CD4-positive, alpha-beta T cell treated with Interleukin-15 for 4 hours (primary cell): ENCODE data around the gene NIT2.
"Not testable (repeated sequence)": the region's sequence is repeated elsewhere in the genome, so short reads cannot be mapped to it uniquely, and the experiment has no call there.

ENCODE experiments used
- DNase-seq: peaks from one replicate; pipeline ENCODE4 v3.0.0-alpha.2; 2020; ENCODE audit warnings: low spot score

Gene NIT2

DNA sequence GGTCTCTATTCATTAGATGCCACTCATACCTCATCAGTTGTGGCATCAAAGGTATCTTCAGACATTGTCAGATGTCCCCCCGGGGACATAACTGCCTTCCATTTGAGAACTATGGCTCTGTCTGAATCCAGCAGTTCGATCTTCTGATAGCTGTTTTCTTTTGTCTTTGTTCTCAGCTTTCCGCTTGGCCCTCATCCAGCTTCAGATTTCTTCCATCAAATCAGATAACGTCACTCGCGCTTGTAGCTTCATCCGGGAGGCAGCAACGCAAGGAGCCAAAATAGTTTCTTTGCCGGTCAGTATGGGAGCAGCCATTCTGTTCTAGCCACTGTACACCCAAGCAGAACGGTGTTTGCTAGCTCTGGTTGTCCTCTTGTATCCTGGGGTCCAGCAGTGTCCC is 4.4 kb downstream of the NIT2 start:
- no peak for DNase-seq

DNA sequence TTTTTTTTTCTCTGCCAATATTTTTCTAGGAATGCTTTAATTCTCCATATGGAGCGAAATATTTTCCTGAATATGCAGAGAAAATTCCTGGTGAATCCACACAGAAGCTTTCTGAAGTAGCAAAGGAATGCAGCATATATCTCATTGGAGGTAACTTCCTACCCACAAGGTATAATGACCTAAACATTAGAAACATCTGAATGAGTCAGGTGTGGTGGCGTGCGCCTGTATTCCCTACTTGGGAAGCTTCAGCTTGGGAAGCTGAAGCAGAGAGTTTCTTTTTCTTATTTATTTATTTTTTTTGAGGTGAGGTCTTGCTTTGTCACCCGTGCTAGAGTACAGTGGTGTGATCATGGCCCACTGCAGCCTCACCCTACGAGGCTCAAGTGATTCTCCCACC is 5.2 kb downstream of the NIT2 start:
- no peak for DNase-seq

DNA sequence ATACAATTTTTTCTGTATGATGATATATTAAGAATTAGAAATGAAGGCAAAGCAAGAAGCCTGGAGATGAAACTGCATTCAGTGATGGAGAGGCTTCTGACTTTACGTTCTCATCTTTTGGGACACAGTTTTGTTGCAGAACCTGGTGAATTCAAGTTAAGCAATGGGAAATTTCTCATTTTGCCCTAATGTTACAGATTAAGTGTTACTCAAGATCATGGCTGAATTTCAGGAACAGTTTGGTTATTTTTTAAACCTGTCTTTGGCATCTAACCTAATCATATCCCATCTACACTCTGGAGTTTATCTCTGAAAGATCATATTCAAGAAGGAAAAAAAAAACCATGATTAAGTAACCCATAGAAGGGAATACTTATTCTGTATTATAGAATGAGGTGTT is 6.0 kb downstream of the NIT2 start:
- no peak for DNase-seq

DNA sequence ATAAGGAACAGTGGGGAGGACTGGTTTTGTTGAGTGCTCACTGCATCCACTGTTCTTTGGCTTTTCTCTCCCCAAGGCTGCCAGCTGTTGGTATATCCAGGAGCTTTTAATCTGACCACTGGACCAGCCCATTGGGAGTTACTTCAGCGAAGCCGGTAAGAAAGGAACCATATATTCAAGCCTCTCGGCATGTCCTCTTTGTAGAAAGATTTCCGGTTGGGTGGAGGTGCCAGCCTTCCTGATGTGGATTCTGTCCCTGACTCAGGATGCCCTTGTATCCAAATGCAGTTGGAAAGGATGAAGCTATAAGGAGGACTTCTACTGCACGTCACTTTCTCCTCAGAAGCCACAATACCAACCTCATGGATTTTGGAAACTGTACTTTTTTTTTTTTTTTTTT is 14.2 kb downstream of the NIT2 start:
- no peak for DNase-seq

DNA sequence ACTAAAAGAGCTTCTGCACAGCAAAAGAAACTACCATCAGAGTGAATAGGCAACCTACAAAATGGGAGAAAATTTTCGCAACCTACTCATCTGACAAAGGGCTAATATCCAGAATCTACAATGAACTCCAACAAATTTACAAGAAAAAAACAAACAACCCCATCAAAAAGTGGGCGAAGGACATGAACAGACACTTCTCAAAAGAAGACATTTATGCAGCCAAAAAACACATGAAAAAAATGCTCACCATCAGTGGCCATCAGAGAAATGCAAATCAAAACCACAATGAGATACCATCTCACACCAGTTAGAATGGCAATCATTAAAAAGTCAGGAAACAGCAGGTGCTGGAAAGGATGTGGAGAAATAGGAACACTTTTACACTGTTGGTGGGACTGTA is 17.2 kb downstream of the NIT2 start:
- DNase-seq: not testable (repeated sequence)

DNA sequence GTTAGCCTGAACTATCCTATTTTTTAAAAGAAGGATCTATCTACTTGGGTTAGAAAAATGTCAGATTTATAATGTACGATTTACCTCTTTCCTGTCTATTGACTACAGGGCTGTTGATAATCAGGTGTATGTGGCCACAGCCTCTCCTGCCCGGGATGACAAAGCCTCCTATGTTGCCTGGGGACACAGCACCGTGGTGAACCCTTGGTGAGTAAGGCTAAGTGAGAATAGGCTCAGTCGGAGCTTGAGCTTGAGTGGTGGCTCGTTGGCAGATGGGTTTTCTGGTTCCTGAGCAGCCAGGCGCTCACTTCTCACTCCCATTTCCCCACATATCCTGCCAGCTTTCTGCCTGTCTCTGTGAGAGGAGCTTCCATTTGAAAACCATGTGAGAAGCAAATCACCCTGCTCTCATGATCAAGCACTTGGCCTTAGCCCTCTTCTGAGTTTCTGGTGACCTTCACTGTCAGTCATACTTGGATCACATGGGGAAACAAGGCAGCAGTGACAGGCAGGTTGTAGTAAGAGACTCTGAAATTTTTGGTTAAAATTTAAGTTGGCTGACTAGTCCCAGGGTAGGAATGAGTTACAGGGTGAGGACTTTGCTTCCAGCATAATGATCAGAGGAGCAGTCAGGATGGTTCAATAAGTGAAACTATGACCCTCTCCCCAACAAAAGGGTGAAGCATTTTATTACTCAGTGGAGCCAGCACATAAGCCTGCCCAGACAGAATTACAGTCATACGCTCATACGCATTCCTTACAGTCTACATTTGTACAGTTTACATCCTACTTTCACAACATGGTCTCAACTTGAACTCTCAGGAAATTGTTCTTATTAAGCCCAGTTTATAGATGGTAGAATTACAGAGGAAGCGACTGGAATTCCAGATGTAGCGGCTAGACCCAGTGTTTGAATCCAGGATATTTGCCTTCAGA is 18.0 kb downstream of the NIT2 start:
- no peak for DNase-seq

DNA sequence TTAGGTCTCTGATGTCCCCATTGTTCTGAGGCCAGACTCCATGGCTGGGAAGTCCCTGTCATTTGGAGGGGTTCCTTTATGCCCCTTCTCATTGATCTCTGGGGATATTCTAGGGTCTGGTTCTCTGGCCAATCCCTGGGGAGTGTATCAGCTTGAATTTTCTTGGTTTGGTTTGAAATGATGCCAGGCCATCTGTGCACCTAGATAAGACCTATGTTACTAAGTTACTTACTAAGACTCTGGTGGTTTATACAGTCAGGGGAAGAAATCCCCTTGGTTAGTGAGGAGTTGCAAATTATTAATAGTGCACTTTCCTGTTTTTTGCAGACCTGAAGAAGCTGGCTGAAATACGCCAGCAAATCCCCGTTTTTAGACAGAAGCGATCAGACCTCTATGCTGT is 20.3 kb downstream of the NIT2 start:
- DNase-seq: no peak

DNA sequence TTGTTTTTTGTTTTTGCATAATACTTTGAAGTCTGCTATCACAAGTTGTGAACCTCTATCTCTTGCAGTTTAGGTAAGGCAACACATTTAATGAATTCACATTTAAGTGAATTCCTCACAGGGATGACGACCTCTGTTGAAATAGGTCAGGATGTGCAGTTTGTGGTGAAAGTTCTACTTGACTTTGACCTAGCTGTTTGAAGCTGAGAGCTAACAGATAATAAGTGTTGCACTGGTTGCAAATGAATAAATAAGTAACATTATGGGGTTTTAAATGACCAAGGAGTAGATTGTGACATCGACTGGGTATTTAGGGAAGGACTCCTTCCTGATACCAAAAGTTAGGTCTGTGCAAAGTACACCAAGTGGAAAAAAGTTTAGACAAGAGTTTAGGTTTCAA is 23.9 kb downstream of the NIT2 start:
- DNase-seq: no peak

DNA sequence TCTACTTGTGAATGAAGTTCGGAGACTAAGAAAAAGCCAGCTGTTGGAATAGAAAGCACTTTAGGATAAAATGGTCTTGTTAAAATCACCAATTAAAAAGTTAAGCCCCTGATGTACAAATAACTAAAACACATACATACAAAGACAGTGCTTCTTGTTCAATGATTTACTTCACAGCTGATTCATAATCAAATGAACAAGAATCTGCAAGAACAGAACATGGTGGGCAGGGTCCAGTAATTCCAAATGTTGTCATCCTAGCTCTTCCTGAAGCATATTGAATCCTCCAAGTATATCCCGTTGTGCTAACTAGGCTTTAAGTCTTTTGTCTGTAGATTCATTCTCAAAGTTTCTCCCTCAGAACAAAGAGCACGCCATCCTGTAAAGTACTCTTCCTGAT is 24.5 kb downstream of the NIT2 start:
- no peak for DNase-seq

DNA sequence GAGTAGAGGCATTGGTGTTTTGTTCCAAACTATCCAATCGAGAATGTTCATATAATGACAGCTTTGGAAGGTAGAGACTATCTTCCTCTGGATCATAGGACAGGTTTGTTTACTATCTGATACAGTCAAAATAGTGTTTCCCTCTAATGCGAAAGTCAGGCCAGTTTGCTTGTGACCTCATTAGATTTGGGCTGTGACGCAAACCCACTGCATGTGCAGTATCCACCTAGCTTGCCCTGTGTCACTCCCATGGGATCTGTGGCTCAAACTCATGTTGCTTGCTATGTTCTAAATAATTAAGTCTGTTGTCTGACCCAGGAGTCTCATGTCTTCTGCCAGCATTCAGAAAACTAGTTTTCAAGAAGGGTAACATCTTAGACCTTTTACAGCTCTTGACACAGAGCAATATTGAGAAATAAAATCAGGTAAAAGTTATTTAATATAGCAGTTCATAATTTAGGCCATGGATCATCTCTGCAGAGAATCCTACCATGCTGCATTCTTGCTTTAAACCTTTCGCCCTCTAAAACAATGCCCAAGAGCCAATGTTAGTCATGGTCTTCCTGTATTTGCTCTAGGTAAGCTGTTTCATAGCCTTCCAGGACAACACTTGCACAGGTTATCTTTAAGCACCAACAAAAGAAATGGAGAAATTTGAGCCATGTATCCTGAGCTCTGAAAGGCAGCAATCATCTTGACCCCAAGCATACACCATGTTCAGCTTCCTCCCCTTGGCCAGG is 26.4 kb downstream of the NIT2 start:
- DNase-seq: no peak

DNA sequence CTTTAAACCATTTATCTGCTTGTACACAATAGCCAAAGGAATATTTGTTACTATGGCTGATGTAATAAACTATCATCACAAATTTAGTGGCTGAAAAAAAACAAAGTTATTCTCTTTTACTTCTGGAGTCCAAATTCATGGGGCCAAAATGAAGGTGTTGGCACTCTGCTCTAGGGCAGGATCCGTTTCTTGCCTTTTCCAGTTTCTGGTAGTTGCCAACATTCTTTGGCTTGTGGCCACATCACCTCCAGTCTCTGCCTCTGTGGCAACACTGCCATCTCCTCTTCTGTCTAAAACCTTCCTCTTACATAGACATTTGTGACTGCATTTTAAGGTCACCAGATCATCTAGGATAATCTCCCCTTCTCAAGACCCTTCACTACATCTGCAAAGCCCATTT is 27.3 kb downstream of the NIT2 start:
- DNase-seq: no peak

DNA sequence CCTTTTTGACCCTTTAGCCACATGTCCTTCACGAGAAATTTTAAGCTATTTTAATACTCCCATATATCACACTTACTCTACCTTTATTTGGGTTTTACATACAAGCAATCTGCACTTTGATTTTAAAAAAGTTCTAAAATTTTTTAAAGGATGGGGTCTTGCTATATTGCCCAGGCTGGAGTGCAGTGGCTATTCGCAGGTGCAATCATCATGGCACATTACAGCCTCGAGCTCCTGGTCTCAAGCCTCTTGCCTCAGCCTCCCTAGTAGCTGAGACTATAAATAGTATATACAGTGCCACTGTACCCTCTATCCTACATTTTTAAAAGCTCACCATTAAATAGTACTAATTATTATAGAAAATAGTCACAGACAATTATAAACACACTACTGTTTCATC is 29.9 kb downstream of the NIT2 start:
- no peak for DNase-seq

DNA sequence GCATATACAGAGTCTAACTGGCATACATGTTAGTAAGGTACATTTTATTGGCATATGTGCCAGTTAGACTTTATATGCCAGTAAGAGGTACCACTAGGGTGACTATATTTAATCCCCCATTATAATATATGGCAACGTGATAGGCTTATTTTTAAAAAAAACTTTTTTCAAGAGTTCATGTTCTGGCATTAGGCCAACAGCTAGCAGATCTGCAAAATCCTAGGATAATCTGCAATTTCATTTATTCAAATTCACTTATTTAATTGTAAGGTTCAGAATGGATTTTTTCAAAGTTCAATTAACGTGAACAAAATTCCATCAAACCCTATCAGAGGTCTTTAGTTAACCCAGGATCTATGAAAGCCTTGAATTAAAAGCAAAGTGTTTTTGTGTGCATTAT is 31.9 kb downstream of the NIT2 start:
- no peak for DNase-seq

DNA sequence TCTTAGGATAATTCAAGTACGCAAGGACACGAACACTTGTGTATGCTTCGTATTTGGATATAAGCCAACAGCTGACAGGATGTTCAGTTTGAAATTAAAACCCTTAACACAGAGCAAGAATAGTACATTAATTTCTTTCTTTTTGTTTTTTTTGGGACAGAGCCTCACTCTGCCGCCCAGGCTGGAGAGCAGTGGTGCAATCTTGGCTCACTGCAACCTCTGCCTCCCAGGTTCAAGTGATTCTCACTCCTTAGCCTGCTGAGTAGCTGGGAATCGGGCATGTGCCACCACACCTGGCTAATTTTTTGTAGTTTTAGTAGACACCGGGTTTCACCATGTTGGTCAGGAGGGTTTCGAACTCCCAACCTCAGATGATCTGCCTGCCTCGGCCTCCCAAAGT is 33.9 kb downstream of the NIT2 start:
- no peak for DNase-seq

DNA sequence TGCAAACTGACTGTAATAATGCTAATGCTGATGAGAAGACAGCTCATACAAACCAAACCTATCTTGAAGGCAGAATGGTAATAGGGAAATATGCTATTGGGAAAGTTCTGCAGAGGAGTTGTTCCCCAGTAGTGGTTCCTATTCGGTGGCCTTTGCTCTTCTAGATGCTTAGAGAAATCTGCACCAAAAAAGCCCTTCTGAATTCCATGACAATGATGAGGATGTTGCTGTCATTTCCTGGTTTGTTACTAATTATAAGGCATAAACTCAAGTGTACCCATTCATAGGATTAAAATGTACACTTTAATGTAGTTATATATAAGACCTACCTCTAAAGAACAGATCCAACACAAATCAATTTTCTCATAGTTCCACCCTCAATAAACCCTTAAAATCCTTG is 36.2 kb downstream of the NIT2 start:
- no peak for DNase-seq

DNA sequence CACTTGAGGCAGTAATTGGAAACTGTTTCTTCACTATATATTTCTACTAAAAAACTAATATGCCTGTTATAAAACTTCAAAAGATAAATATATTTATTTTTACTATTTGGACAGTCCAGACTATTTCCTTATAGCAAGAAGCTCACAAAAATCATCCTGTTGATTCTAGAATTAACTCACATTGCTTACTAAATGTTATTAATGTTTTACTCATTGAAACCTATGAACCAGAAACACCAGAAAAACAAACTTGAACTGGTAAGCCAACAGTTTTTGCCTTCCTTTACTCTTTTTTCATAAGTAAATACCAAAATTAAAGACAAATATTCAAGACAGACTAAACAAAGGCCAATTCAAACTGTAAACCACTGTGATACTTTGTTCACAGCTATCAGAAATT is 40.0 kb downstream of the NIT2 start:
- DNase-seq: no peak

DNA sequence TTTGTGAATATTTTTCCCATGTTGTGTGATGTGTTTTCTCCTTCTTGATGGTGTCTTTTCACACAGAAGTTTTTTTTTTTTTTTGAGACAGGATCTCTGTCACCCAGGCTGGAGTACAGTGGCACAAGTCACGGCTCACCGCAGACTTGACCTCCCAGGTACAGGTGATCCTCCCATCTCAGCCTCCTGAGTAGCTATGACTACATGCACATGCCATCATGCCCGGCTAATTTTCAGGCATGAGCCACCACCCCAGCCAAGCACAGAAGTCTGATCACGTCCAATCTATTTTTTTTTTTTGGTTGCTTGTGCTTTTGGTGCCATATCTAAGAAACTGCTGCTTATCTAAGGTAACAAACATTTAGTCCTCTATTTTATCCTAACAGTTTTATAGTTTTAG is 41.7 kb downstream of the NIT2 start:
- DNase-seq: no peak

DNA sequence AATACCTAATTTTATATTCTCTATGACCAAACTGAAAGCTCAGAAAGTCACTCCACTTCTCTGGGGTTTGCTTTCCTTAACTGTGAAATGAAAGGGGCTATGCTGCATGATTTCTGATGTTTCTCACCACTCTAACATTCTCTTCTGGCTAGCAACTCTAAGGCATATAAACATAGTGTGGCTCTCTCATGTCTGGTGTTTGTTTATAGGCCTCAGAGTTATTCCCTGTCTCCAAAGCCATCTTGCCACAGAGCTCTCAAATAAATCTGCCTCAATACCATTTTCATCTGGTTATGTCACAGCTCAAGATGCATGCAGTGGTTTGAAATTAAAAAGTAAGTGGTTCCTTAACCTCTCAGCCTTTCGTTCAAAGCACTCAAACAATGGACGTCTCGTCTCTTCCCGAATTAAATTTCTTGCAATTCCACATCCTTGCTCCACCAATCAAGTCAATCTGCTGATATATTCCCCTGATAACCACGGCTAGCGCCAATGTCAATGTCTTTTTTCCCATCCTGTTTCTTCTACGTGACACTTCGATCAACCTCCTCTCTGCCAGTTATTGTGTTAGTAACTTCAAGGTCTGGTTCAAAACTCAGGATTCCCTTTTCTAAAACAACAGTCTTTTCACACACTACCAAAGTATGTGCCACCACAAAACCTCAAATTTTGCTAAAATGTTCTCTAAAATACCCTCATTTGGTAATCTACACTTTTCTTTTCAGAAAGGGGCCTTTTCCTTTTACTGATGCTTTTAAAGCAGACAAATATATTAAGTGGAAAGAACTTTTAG is 50.4 kb downstream of the NIT2 start:
- no peak for DNase-seq

DNA sequence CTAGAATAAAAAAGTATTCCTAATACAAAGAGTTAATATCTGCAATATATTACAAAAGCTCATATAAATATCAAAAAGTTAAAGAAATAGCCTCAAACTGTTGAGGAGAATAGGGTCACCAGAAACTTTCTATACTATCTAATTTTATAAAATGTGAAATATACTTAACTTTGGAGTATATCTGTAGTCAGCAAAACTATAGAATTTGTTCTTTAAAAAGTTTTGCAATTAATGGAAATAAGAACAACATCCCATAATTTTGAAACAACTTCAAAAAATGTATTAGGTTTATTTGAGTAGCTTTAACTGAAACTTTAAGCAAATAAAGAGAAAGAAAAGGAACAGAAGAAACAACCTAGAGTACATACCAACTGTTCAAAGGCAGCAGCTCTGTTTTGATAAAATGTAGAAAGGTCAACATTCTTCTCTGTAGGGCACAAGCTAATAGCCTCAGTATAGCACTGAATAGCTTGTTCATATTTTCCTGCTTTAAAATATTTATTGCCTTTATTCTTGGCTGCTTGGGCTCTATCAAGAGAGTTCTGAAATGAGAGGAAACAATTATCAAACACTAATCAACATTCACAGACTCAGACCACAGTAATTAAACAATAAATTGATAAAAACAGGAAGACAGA is 52.0 kb downstream of the NIT2 start:
- no peak for DNase-seq

DNA sequence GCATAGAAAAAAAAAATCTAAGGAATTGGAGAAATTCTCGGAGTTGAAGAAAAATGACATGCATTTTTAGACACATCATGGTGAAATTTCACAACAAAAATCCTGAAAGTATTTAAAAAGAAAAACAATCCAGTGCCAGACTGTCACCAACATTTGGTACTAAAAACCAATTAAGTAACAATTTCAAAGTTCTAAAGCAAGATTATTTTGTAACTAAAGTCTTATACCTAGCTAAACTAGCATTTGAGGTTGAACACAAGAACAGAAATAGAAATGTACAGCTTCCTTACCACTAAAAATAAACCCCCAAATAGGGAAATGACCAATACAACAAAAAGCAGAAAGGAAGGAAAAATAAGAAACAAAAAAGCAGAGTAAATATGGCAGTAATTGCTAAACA is 54.5 kb downstream of the NIT2 start:
- no peak for DNase-seq

DNA sequence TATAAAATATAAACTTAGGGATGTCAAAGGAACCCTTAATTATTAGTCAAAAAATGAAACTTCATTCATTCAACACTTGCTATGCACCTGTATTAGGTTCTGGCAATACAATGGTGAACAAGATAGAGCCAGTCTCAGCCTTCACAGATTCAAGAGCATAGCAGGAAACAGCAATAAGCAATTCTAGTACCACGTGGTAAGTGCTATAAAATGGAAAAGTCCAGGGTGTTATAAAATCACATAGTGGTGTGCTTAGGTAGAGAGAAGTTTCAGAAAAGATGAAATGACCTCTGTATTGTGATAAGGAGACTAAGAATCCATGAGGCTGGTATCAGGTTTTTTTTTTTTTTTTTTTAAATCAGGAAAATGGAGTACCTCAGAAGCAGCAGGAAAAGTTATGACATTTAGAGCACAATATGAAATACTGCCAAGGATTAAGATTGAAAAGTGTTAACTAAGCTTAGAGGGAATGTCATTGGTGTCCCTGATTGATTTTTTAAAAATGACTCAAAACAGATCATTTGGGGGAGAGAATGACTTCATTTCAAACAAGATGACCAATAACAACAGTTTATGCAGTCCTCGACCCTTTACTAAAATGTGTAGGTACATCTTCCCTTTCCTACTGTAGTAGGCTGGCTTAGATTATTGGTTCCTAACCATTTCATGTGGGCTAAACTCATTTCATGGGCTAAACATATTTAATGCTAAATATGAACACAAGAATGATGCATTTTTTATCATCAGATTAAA is 61.3 kb downstream of the NIT2 start:
- DNase-seq: no peak

DNA sequence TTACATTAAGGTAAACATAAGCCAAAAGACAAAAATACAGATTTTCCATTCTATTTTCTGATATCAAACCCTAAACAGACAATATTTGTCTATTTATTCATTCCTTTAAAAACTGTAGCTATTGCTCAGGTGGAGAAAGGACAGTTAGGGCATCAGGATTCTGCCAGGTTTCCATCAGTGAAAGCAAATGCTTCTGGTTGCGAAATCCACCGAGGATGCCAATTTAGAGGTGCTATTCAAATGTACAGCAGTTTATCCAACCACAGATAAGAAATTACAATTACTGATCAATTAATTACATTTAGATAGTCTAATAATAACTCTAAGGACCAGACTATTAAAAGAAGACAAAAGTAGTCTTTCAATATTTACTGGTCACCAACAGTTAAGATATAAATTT is 62.4 kb downstream of the NIT2 start:
- DNase-seq: no peak
